HepG2 (cell line): ENCODE measurements around the gene C20orf144. TPM values are rescaled to one million over a fixed set of nuclear protein-coding genes. Genes with fewer than 3 reads are reported as not detected.
A peak's percentile ranks its signal among the peaks of the same experiment; 100 is the strongest.

ENCODE experiments used
- ATAC-seq: fragments of 200-7000 bp; cut with Tn5 transposase; 3 replicates; pipeline ENCODE4 v1.9.1; 2020; ENCODE audit warnings: mild to moderate bottlenecking, moderate library complexity
- BruUV-seq: library from RNA; stranded (reverse); fragments of 400-500 nt; replicated peaks from 2 replicates; lab custom pipeline; 2021; lab: Mats Ljungman, UMichigan
- CTCF ChIA-PET: fragments of 300-600 bp; formaldehyde crosslinking; extraction: SDS; loops from one replicate; lab custom pipeline; 2021; ENCODE audit warnings: low total read pairs, inconsistent platforms, low intra/inter-chr PET ratio; lab: Yijun Ruan, JAX
- POLR2A ChIA-PET: fragments of 350-600 bp; sonication (Branson Sonifier 250); formaldehyde crosslinking; loops from one replicate; lab custom pipeline; 2020; ENCODE audit warnings: antibody characterized with exemption, inconsistent platforms; lab: Yijun Ruan, JAX
- DNase-seq: peaks from one replicate; pipeline ENCODE4 v3.0.0-alpha.2; 2015; ENCODE audit warnings: low spot score
- FAIRE-seq: peaks from 3 replicates; lab custom pipeline; 2011; peaks lifted over from hg19 to GRCh38; lab: Jason Lieb, UNC
- H2AFZ ChIP-seq: one replicate; pipeline ENCODE4 v1.6.1; 2011; ENCODE audit warnings: low read length, inconsistent platforms
- H3K27ac ChIP-seq: fragments of 300-600 bp; 3 replicates; pipeline ENCODE4 v1.8.0; 2011; ENCODE audit warnings: mixed run types, mild to moderate bottlenecking, mixed read lengths, low read length, inconsistent platforms; ENCODE audit not compliant: insufficient read depth; ENCODE audit errors: extremely low read length
- H3K27me3 ChIP-seq, 2 experiments: fragments of 200-600 bp in 1 of 2; 2 replicates in 1 of 2; 3 replicates in 1 of 2; pipeline versions ENCODE4 v1.6.0 to v1.8.0; 2011; ENCODE audit warnings: low read length in 2 of 2, mild to moderate bottlenecking in 2 of 2, moderate library complexity in 2 of 2, inconsistent platforms in 1 of 2; ENCODE audit not compliant: insufficient read depth in 2 of 2, control insufficient read depth in 1 of 2
- H3K36me3 ChIP-seq, 2 experiments: fragments of 200-600 bp in 1 of 2; replicated peaks in 1 of 2; 2 replicates in 1 of 2; 3 replicates in 1 of 2; pipeline versions ENCODE4 v1.5.1 to v1.8.0; 2011; ENCODE audit warnings: low read length in 2 of 2, inconsistent platforms in 1 of 2; ENCODE audit not compliant: insufficient read depth in 2 of 2, control insufficient read depth in 1 of 2
- H3K4me1 ChIP-seq: 2 replicates; pipeline ENCODE4 v1.5.1; 2012; ENCODE audit warnings: low read length, inconsistent platforms; ENCODE audit not compliant: insufficient read depth
- H3K4me2 ChIP-seq: 2 replicates; pipeline ENCODE4 v1.6.0; 2011; ENCODE audit warnings: low read depth, low read length, inconsistent platforms
- H3K4me3 ChIP-seq, 3 experiments: fragments of 200-600 bp in 1 of 3; sonication (generic), shearing (Covaris generic) in 1 of 3; replicated peaks in 1 of 3; 2 replicates each; pipeline ENCODE4 v1.5.1; 2011 to 2016; ENCODE audit warnings: low read length in 3 of 3, inconsistent platforms in 2 of 3, low read depth in 2 of 3, mild to moderate bottlenecking in 2 of 3, control low read depth in 1 of 3, mixed read lengths in 1 of 3; ENCODE audit not compliant: insufficient read depth in 1 of 3
- H3K79me2 ChIP-seq: one replicate; pipeline ENCODE4 v1.6.1; 2011; ENCODE audit warnings: low read length, inconsistent platforms; ENCODE audit not compliant: insufficient read depth
- H3K9ac ChIP-seq: 2 replicates; pipeline ENCODE4 v1.6.0; 2011; ENCODE audit warnings: mild to moderate bottlenecking, low read depth, low read length, inconsistent platforms; ENCODE audit not compliant: insufficient read depth
- H3K9me3 ChIP-seq: 2 replicates; pipeline ENCODE4 v1.5.1; 2012; ENCODE audit warnings: mild to moderate bottlenecking, low read length
- H4K20me1 ChIP-seq: 2 replicates; pipeline ENCODE4 v1.6.0; 2011; ENCODE audit warnings: inconsistent platforms, mild to moderate bottlenecking, low read length, moderate library complexity; ENCODE audit not compliant: insufficient read depth
- ARNT2 ChIP-seq: sonication (generic); formaldehyde crosslinking; IDR thresholded peaks from 2 replicates; pipeline ENCODE4 v1.8.0; 2022; ENCODE audit warnings: mild to moderate bottlenecking, low read depth, missing genetic modification reagents, moderate library complexity
- BRF2 ChIP-seq: sonication (generic); formaldehyde crosslinking; IDR thresholded peaks from 2 replicates; pipeline ENCODE4 v1.8.1; 2022; ENCODE audit warnings: mild to moderate bottlenecking, missing genetic modification reagents
- FOXO4 ChIP-seq: sonication (generic); formaldehyde crosslinking; conservative IDR thresholded peaks from 2 replicates; pipeline ENCODE4 v1.8.1; 2023; ENCODE audit warnings: missing genetic modification reagents
- HDAC2 ChIP-seq: sonication (generic); formaldehyde crosslinking; IDR thresholded peaks from 2 replicates; pipeline ENCODE4 v1.4.0; 2020; ENCODE audit warnings: missing genetic modification reagents
- KDM2A ChIP-seq: sonication (generic); formaldehyde crosslinking; IDR thresholded peaks from 2 replicates; pipeline ENCODE4 v1.4.0; 2020; ENCODE audit warnings: low read depth, missing genetic modification reagents, borderline replicate concordance
- MIXL1 ChIP-seq: IDR thresholded peaks from 2 replicates; pipeline ENCODE4 v1.6.1; 2016
- NCOR1 ChIP-seq: fragments of 200-600 bp; sonication (generic); IDR thresholded peaks from 2 replicates; pipeline ENCODE4 v1.7.0; 2017; ENCODE audit warnings: antibody characterized with exemption, low read length, borderline replicate concordance
- NR2C2 ChIP-seq: sonication (generic); formaldehyde crosslinking; IDR thresholded peaks from 2 replicates; pipeline ENCODE4 v1.4.0; 2020; ENCODE audit warnings: missing genetic modification reagents, mild to moderate bottlenecking, moderate library complexity, borderline replicate concordance
- POLR2G ChIP-seq: fragments of 200-400 bp; formaldehyde crosslinking; IDR thresholded peaks from 2 replicates; pipeline ENCODE4 v1.6.1; 2018; ENCODE audit warnings: mild to moderate bottlenecking, low read depth, low read length, moderate library complexity
- RBFOX2 ChIP-seq: fragments of 200-400 bp; formaldehyde crosslinking; IDR thresholded peaks from 2 replicates; pipeline ENCODE4 v1.6.1; 2017; ENCODE audit warnings: low read depth, mild to moderate bottlenecking, low read length
- TOE1 ChIP-seq: sonication (generic); formaldehyde crosslinking; IDR thresholded peaks from 2 replicates; pipeline ENCODE4 v1.4.0; 2020; ENCODE audit warnings: mild to moderate bottlenecking, missing genetic modification reagents
- TP53 ChIP-seq: sonication (generic); formaldehyde crosslinking; conservative IDR thresholded peaks from 2 replicates; pipeline ENCODE4 v1.4.0; 2020; ENCODE audit warnings: missing genetic modification reagents
- ZC3H13 ChIP-seq: sonication (generic); formaldehyde crosslinking; IDR thresholded peaks from 2 replicates; pipeline ENCODE4 v1.8.1; 2023; ENCODE audit warnings: mild to moderate bottlenecking, missing genetic modification reagents, moderate library complexity
- ZNF431 ChIP-seq: sonication (generic); formaldehyde crosslinking; IDR thresholded peaks from 2 replicates; pipeline ENCODE4 v1.9.0; 2022; ENCODE audit warnings: missing genetic modification reagents, low read depth, mild to moderate bottlenecking, borderline replicate concordance
- ZNF660 ChIP-seq: sonication (generic); formaldehyde crosslinking; IDR thresholded peaks from 2 replicates; pipeline ENCODE4 v1.5.1; 2020; ENCODE audit warnings: mild to moderate bottlenecking, low read depth, missing genetic modification reagents, borderline replicate concordance
- WGBS: methylation state at CpG from one replicate; pipeline ENCODE4 v1.1.6; 2017; ENCODE audit warnings: low lambda C conversion rate; 5-methylcytosine and 5-hydroxymethylcytosine counted together
- in situ Hi-C: cut with HindIII; loops from 2 replicates; pipeline ENCODE4 v1.10.0; 2017; ENCODE audit warnings: low pct_unique_long_range_greater_than_20kb; ENCODE audit not compliant: extremely low pct_ligation_motif_present
- intact Hi-C: fragments of 100-400 bp; cut with micrococcal nuclease; formaldehyde crosslinking; loops from one replicate; pipeline ENCODE4 v1.10.0; 2022; ENCODE audit not compliant: unreplicated experiment
- polyA plus RNA-seq, 8 experiments: library from polyadenylated mRNA; depleted of rRNA in 3 of 8; stranded (reverse) in 7 of 8; unstranded in 1 of 8; fragments of >200 nt; fragmentation: Illumina TruSeq in 4 of 8; extraction: Trizol in 4 of 8; gene quantifications; 2 replicates each; pipeline versions ENCODE4 v1.2.1 to v1.2.3, GENCODE V29; 2011 to 2016; ENCODE audit warnings: low read depth in 4 of 8, missing spikeins in 1 of 8, mixed read lengths in 1 of 8; ENCODE audit not compliant: insufficient read depth in 1 of 8
- total RNA-seq, 5 experiments: library from RNA; depleted of rRNA; stranded (reverse); fragments of >200 nt; fragmentation: Illumina TruSeq; extraction: Trizol; gene quantifications; 2 replicates each; pipeline ENCODE4 v1.2.3, GENCODE V29; 2016; ENCODE audit warnings: low read depth in 1 of 5

The C20orf144 gene
- total and polyA plus RNA-seq, 2 of the 13 experiments (the other 11 are each of a cell fraction or from before 2014, with no cell fraction given) = 0.09 to 0.16 TPM

GRCh38 chr20:33681728-33682353 is 19.7 kb downstream of the C20orf144 start:
- ATAC-seq (no peak), FAIRE-seq (no peak)
- H3K36me3 ChIP-seq = peaks cover 9 to 28% of the 10 kb centered on the region in 2 experiments; a peak in 4 of 5 replicates

GRCh38 chr20:33684533-33685327 is 22.6 kb downstream of the C20orf144 start:
- 77% methylated on average over 9 of the region's 10 CpGs for WGBS
- ChIA-PET POLR2A (interaction anchor here (1.4 to 2.5 kb wide), 3 partner anchors 10 to 47 kb away, joined by 5 to 17 read pairs (median 14); partner anchors contain the start of genes NECAB3 and ZNF341), CTCF (no interaction called here)
- BruUV-seq = no TSS peak
- no peaks in the 10 kb centered on the region for H3K9me3 ChIP-seq
- DNase-seq = no peak
- intact Hi-C loops = loop anchor here (1.0 to 5.0 kb wide), 2 partner anchors 10 to 128 kb away; partner anchors contain the start of genes CHMP4B and NECAB3
- peak overlapping the region; percentile 99 for H3K4me2 ChIP-seq
- peak overlapping the region; percentile 58 to 82 (median 65) for H3K4me3 ChIP-seq
- H3K4me1 ChIP-seq = peaks cover 51% of the 10 kb centered on the region
- ATAC-seq = no peak
- no peaks in the 10 kb centered on the region for H4K20me1 ChIP-seq
- no peak for FAIRE-seq
- no peak overlapping the region for H2AFZ ChIP-seq
- in situ Hi-C loops = no loop called here
- peaks cover 4 to 6% of the 10 kb centered on the region in 2 experiments; a peak in 3 of 5 replicates for H3K36me3 ChIP-seq
- peak overlapping the region; percentile 56 for H3K27ac ChIP-seq
- peaks cover 21% of the 10 kb centered on the region for H3K79me2 ChIP-seq
- no peaks in the 10 kb centered on the region for H3K27me3 ChIP-seq
- peak overlapping the region; percentile 69 for H3K9ac ChIP-seq
- no peak for TF ChIP-seq TOE1 (CRISPR knock-in tag)
- no peak for TF ChIP-seq ZNF660 (CRISPR knock-in tag)
- TF ChIP-seq ZC3H13 (CRISPR knock-in tag) = no peak
- no peak for TF ChIP-seq FOXO4 (CRISPR knock-in tag)
- no peak for TF ChIP-seq MIXL1
- no peak for TF ChIP-seq TP53 (CRISPR knock-in tag)
- no peak for TF ChIP-seq NR2C2 (CRISPR knock-in tag)
- TF ChIP-seq KDM2A (CRISPR knock-in tag) = 0 out of 2 replicates have a peak, but pooled peaks have one; percentile 13
- no peak for TF ChIP-seq NCOR1
- no peak for TF ChIP-seq ZNF431 (CRISPR knock-in tag)
- no peak for TF ChIP-seq BRF2 (CRISPR knock-in tag)

More at GRCh38 chr20:33681728-33682353, 19.7 kb downstream of the C20orf144 start:
- no peaks in the 10 kb centered on the region for H3K9me3 ChIP-seq
- in situ Hi-C loops (no loop called here), intact Hi-C loops (no loop called here)
- ChIA-PET POLR2A (interaction anchor here (0.6 to 1.9 kb wide), 3 partner anchors 19 to 312 kb away, joined by 3 to 5 read pairs (median 3); partner anchors contain the start of gene RALY), CTCF (no interaction called here)
- peaks cover 21% of the 10 kb centered on the region for H3K79me2 ChIP-seq
- no peak overlapping the region for H2AFZ ChIP-seq
- no peak for DNase-seq
- H3K4me1 ChIP-seq = peaks cover 22% of the 10 kb centered on the region
- H4K20me1 ChIP-seq = no peaks in the 10 kb centered on the region
- H3K27ac ChIP-seq = no peak overlapping the region
- BruUV-seq = no TSS peak
- no peak overlapping the region for H3K9ac ChIP-seq
- WGBS = 95% methylated on average over 9 of the region's 9 CpGs
- no peaks in the 10 kb centered on the region for H3K27me3 ChIP-seq
- no peak overlapping the region for H3K4me2 ChIP-seq
- TF ChIP-seq RBFOX2 = no peak
- TF ChIP-seq HDAC2 (CRISPR knock-in tag) = no peak
- TF ChIP-seq ZNF431 (CRISPR knock-in tag) = 0 out of 2 replicates have a peak, but pooled peaks have one; percentile 26
- no peak for TF ChIP-seq ARNT2 (CRISPR knock-in tag)
- no peak for TF ChIP-seq POLR2G
- H3K4me3 ChIP-seq = no peak overlapping the region
